Astrocyte (in vitro differentiated cells and primary cell): ENCODE results near the gene KIF26B. TPM values are rescaled to one million over a fixed set of nuclear protein-coding genes. Genes with fewer than 3 reads are reported as not detected.

Experiments used
- DNase-seq: peaks from one replicate; pipeline ENCODE4 v3.0.0-alpha.2; 2010; ENCODE audit warnings: low read depth
- FAIRE-seq: peaks from 2 replicates; lab custom pipeline; 2011; peaks lifted over from hg19 to GRCh38; lab: Jason Lieb, UNC
- H2AFZ ChIP-seq: 2 replicates; pipeline ENCODE4 v1.6.0; 2012; ENCODE audit warnings: low read depth, low read length, inconsistent platforms
- H3K27ac ChIP-seq: 2 replicates; pipeline ENCODE4 v1.5.1; 2011; ENCODE audit warnings: low read depth, low read length, inconsistent platforms
- H3K27me3 ChIP-seq: 2 replicates; pipeline ENCODE4 v1.6.0; 2011; ENCODE audit warnings: low read length, inconsistent platforms; ENCODE audit not compliant: insufficient read depth
- H3K36me3 ChIP-seq: 2 replicates; pipeline ENCODE4 v1.5.1; 2011; ENCODE audit warnings: low read length, inconsistent platforms; ENCODE audit not compliant: insufficient read depth
- H3K4me1 ChIP-seq: 2 replicates; pipeline ENCODE4 v1.5.1; 2011; ENCODE audit warnings: low read length, inconsistent platforms; ENCODE audit not compliant: insufficient read depth
- H3K4me2 ChIP-seq: 2 replicates; pipeline ENCODE4 v1.6.0; 2012; ENCODE audit warnings: low read length, inconsistent platforms
- H3K4me3 ChIP-seq: 2 replicates; pipeline ENCODE4 v1.5.1; 2011; ENCODE audit warnings: low read depth, mild to moderate bottlenecking, low read length, inconsistent platforms; ENCODE audit not compliant: insufficient read depth
- H3K79me2 ChIP-seq: 2 replicates; pipeline ENCODE4 v1.6.0; 2012; ENCODE audit warnings: mild to moderate bottlenecking, low read length, inconsistent platforms; ENCODE audit not compliant: insufficient read depth
- H3K9ac ChIP-seq: 2 replicates; pipeline ENCODE4 v1.6.0; 2012; ENCODE audit warnings: mild to moderate bottlenecking, low read length, inconsistent platforms
- H3K9me3 ChIP-seq: 2 replicates; pipeline ENCODE4 v1.5.1; 2012; ENCODE audit warnings: low read depth, mild to moderate bottlenecking, low read length, inconsistent platforms; ENCODE audit not compliant: insufficient read depth
- H4K20me1 ChIP-seq: 2 replicates; pipeline ENCODE4 v1.6.0; 2012; ENCODE audit warnings: low read length, inconsistent platforms; ENCODE audit not compliant: insufficient read depth
- H3K27ac Mint-ChIP-seq: one replicate; pipeline ENCODE4 v1.8.0; 2021; ENCODE audit warnings: mild to moderate bottlenecking, mixed read lengths; ENCODE audit not compliant: unreplicated experiment
- H3K27me3 Mint-ChIP-seq: one replicate; pipeline ENCODE4 v1.8.0; 2021; ENCODE audit warnings: low read depth, mixed read lengths; ENCODE audit not compliant: unreplicated experiment
- H3K36me3 Mint-ChIP-seq: one replicate; pipeline ENCODE4 v1.8.0; 2021; ENCODE audit warnings: low read depth, mixed read lengths; ENCODE audit not compliant: unreplicated experiment
- H3K4me1 Mint-ChIP-seq: one replicate; pipeline ENCODE4 v1.8.0; 2021; ENCODE audit warnings: low read depth, mixed read lengths; ENCODE audit not compliant: unreplicated experiment
- H3K4me3 Mint-ChIP-seq: one replicate; pipeline ENCODE4 v1.8.0; 2021; ENCODE audit warnings: mild to moderate bottlenecking, moderate library complexity, mixed read lengths; ENCODE audit not compliant: unreplicated experiment
- H3K9me3 Mint-ChIP-seq: one replicate; pipeline ENCODE4 v1.8.0; 2021; ENCODE audit warnings: mild to moderate bottlenecking, mixed read lengths; ENCODE audit not compliant: unreplicated experiment
- EZH2 ChIP-seq: IDR thresholded peaks from 2 replicates; pipeline ENCODE4 v1.6.1; 2012; ENCODE audit warnings: mild to moderate bottlenecking, low read length, inconsistent platforms; ENCODE audit not compliant: insufficient read depth
- total RNA-seq: library from RNA; stranded (reverse); gene quantifications from 2 replicates; pipeline ENCODE4 v1.2.1, GENCODE V29; 2021
- TF ChIP-seq, protein P1 (sequence below): IDR thresholded peaks from 2 replicates; pipeline ENCODE4 v1.5.1; 2011; ENCODE audit warnings: low read depth, mild to moderate bottlenecking, inconsistent platforms, low read length, moderate library complexity; ENCODE audit not compliant: insufficient read depth

The KIF26B gene
- total RNA-seq, 1 donor from 2014 or later = 6.8 TPM

DNA sequence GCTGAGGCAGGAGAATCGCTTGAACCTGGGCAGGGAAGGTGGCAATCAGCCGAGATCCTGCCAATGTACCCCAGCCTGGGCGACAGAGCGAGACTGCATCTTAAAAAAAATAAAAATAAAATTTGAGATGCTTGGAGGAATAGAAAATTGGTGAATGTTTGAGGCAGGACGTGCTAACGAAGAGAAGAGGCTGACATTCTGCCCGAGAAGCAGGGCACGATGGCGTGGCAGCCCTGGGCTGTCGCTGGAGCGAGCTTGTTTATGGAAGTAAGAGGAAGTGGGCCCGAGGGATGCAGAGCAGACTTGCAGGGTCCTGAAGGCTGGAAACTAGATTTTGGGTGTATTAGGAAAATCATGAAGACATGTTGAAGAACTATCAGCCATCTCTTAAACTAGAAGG is 92.6 kb downstream of the KIF26B start:
- H3K4me3 Mint-ChIP-seq = no peak overlapping the region
- Histone ChIP-seq H3K4me3 (no peak overlapping the region), H3K9ac (no peak overlapping the region), H3K4me1 (no peaks in the 10 kb centered on the region), H3K36me3 (no peaks in the 10 kb centered on the region), H3K4me2 (no peak overlapping the region), H4K20me1 (no peaks in the 10 kb centered on the region), H3K79me2 (no peaks in the 10 kb centered on the region), H3K27me3 (no peaks in the 10 kb centered on the region), H3K9me3 (no peaks in the 10 kb centered on the region), H2AFZ (no peak overlapping the region), H3K27ac (no peak overlapping the region)
- TF ChIP-seq, protein P1, sequence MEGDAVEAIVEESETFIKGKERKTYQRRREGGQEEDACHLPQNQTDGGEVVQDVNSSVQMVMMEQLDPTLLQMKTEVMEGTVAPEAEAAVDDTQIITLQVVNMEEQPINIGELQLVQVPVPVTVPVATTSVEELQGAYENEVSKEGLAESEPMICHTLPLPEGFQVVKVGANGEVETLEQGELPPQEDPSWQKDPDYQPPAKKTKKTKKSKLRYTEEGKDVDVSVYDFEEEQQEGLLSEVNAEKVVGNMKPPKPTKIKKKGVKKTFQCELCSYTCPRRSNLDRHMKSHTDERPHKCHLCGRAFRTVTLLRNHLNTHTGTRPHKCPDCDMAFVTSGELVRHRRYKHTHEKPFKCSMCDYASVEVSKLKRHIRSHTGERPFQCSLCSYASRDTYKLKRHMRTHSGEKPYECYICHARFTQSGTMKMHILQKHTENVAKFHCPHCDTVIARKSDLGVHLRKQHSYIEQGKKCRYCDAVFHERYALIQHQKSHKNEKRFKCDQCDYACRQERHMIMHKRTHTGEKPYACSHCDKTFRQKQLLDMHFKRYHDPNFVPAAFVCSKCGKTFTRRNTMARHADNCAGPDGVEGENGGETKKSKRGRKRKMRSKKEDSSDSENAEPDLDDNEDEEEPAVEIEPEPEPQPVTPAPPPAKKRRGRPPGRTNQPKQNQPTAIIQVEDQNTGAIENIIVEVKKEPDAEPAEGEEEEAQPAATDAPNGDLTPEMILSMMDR = no peak
- no peak for TF ChIP-seq EZH2
- no peaks in the 10 kb centered on the region for H3K27me3 Mint-ChIP-seq
- H3K27ac Mint-ChIP-seq = no peak overlapping the region
- peaks cover 14% of the 10 kb centered on the region for H3K36me3 Mint-ChIP-seq
- DNase-seq (no peak), FAIRE-seq (no peak)
- peaks cover 5% of the 10 kb centered on the region for H3K9me3 Mint-ChIP-seq
- H3K4me1 Mint-ChIP-seq = no peaks in the 10 kb centered on the region

DNA sequence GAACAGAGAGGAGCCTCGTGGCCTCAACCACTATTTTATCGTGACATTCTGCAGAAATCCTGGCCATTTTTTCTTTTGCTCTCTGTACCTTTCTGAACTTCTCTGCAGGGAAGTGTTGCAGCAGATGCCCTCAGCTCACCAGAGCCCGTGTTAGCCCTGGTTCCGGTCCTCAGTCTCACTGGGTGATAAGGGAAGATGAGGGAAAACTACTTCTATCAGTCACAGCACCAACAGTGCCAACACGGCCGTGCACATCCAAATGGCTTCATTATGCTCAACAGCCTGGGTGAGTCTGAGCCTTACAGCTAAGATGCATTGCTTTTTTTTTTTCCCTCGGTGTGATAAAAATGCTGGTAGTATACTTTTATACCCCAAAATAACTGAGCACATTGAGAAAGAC is 93.0 kb downstream of the KIF26B start:
- Histone ChIP-seq H3K36me3 (no peaks in the 10 kb centered on the region), H2AFZ (no peak overlapping the region), H3K9me3 (no peaks in the 10 kb centered on the region), H3K4me3 (no peak overlapping the region), H4K20me1 (no peaks in the 10 kb centered on the region), H3K27me3 (no peaks in the 10 kb centered on the region), H3K27ac (no peak overlapping the region), H3K9ac (no peak overlapping the region), H3K4me1 (no peaks in the 10 kb centered on the region), H3K4me2 (no peak overlapping the region), H3K79me2 (no peaks in the 10 kb centered on the region)
- DNase-seq = no peak
- no peak overlapping the region for H3K27ac Mint-ChIP-seq
- H3K4me1 Mint-ChIP-seq = no peaks in the 10 kb centered on the region
- no peak overlapping the region for H3K4me3 Mint-ChIP-seq
- TF ChIP-seq, protein P1 = no peak
- TF ChIP-seq EZH2 = no peak
- peaks cover 14% of the 10 kb centered on the region for H3K36me3 Mint-ChIP-seq
- peaks cover 5% of the 10 kb centered on the region for H3K9me3 Mint-ChIP-seq
- H3K27me3 Mint-ChIP-seq = no peaks in the 10 kb centered on the region
- FAIRE-seq = no peak

DNA sequence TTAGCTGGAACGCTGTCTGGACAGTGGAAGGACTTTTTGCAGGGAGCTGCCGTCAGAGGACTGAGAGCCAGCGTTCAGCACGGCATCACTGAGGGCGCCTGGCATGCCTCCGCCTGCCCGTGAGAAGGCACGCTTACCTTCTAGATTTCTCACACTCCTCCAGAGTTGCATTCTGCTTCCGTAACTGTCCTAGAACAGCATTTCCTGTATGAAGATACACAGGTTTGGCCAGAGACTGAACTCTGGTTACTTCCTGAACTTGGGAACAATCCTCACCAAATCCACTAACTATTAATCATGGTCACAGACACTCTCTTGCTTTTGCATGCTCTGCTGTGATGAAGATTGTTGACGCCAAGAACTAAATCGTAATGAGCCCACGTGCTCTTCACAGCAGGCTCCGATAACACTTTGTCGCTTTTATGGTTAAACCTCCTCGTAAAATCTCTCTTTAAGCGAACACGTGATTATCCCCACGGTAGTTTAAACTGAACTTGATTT is 93.5 kb downstream of the KIF26B start:
- Mint-ChIP-seq H3K9me3 (peaks cover 3% of the 10 kb centered on the region), H3K27ac (no peak overlapping the region), H3K36me3 (peaks cover 14% of the 10 kb centered on the region), H3K27me3 (no peaks in the 10 kb centered on the region), H3K4me3 (no peak overlapping the region), H3K4me1 (no peaks in the 10 kb centered on the region)
- H3K4me3 ChIP-seq = no peak overlapping the region
- no peak overlapping the region for H3K27ac ChIP-seq
- H3K79me2 ChIP-seq = no peaks in the 10 kb centered on the region
- no peak overlapping the region for H3K9ac ChIP-seq
- no peak overlapping the region for H3K4me2 ChIP-seq
- TF ChIP-seq, protein P1 = no peak
- TF ChIP-seq EZH2 = no peak
- H2AFZ ChIP-seq = no peak overlapping the region
- no peaks in the 10 kb centered on the region for H3K27me3 ChIP-seq
- H3K36me3 ChIP-seq = no peaks in the 10 kb centered on the region
- FAIRE-seq (no peak), DNase-seq (no peak)
- no peaks in the 10 kb centered on the region for H3K9me3 ChIP-seq
- no peaks in the 10 kb centered on the region for H4K20me1 ChIP-seq
- no peaks in the 10 kb centered on the region for H3K4me1 ChIP-seq
